HUES64 (cell line): ENCODE results near the gene FNDC3A.
A peak's percentile ranks its signal among the peaks of the same experiment; 100 is the strongest.

Experiments used
- H3K27ac ChIP-seq: 2 replicates; pipeline ENCODE4 v1.7.0; 2013; ENCODE audit warnings: low read depth, low read length, inconsistent platforms
- H3K27me3 ChIP-seq: 2 replicates; pipeline ENCODE4 v1.6.1; 2013; ENCODE audit warnings: mild to moderate bottlenecking, low read length; ENCODE audit not compliant: insufficient read depth
- H3K36me3 ChIP-seq: 2 replicates; pipeline ENCODE4 v1.6.1; 2013; ENCODE audit warnings: mild to moderate bottlenecking, low read length; ENCODE audit not compliant: insufficient read depth
- H3K4me1 ChIP-seq: 2 replicates; pipeline ENCODE4 v1.6.1; 2013; ENCODE audit warnings: mild to moderate bottlenecking, low read length, moderate library complexity; ENCODE audit not compliant: insufficient read depth
- H3K4me3 ChIP-seq: 2 replicates; pipeline ENCODE4 v1.5.1; 2013; ENCODE audit warnings: mild to moderate bottlenecking, low read length, moderate library complexity
- H3K9ac ChIP-seq: 2 replicates; pipeline ENCODE4 v1.6.1; 2013; ENCODE audit warnings: mild to moderate bottlenecking, low read depth, low read length
- H3K9me3 ChIP-seq: 2 replicates; pipeline ENCODE4 v1.6.1; 2013; ENCODE audit warnings: low read depth, low read length; ENCODE audit not compliant: insufficient read depth
- WGBS: fragments of 150-250, 120-280 bp; methylation state at CpG from one replicate; pipeline ENCODE4 v1.1.7; 2013; ENCODE audit warnings: missing lambda C conversion rate; 5-methylcytosine and 5-hydroxymethylcytosine counted together

FNDC3A gene

DNA sequence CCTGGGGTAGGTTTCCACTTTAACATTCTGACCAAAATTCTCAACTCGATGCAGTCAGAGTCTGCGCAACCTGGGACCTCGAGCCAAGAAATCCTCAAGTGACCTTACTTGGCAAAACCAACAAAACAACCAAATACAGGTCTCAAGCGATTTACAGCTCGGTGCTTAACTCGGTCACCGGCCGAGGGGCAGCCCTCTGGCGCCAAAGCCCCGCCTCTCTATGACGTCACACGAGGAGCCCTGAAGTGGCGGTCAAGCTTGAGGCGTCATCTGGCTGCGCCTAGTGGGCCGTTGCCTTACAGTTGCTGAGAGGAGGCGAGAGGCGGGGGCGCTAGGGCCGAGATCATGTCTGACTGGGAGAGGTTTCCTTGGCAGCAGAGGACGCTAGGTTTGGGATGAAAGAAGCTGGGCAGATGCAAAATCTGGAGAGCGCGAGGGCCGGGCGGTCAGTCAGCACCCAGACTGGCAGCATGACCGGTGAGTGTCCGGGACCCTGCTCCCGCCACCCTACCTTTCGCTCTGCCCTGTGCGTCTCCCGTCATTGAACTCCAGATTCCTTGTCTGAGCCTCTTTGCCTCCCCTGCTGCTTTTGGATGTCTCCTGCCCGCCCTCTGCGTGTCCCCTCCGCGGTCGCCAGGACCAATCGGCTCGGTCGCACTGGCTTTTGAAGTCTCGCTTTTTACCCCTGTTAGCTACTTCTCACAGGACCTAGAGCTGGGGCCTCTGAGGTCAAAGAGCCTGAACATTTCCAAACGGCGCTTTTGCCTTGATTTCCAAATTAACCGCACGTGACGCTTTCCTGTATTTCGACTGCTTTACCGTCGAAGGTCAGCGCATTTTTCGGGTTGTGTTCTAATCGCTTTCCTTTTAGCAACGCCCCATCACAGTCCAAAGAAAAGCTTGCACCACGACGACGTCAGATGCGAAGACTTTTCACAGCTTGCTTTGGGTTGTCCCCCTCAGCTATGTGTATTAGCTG lies 272.2 kb downstream of the FNDC3A start, which contains the start of gene CDADC1:
TSS of gene CDADC1 (plus strand) at position 283 of the 979 bp plus-strand sequence. CDS start at position 396, 113 bp downstream.
- H3K9ac ChIP-seq, result peak within 1 kb of the TSS; percentile 73
- no peaks in the 10 kb centered on the region for H3K9me3 ChIP-seq
- peak within 1 kb of the TSS; percentile 82 for H3K4me3 ChIP-seq
- no peaks in the 10 kb centered on the region for H3K27me3 ChIP-seq
- WGBS, result under 1% methylated on average over 56 of the region's 56 CpGs
- peak within 1 kb of the TSS; percentile 65 for H3K27ac ChIP-seq
- H3K4me1 ChIP-seq, result peaks cover 13% of the 10 kb centered on the region; the same call in 1 of the 2 replicates
- no peaks in the 10 kb centered on the region for H3K36me3 ChIP-seq

DNA sequence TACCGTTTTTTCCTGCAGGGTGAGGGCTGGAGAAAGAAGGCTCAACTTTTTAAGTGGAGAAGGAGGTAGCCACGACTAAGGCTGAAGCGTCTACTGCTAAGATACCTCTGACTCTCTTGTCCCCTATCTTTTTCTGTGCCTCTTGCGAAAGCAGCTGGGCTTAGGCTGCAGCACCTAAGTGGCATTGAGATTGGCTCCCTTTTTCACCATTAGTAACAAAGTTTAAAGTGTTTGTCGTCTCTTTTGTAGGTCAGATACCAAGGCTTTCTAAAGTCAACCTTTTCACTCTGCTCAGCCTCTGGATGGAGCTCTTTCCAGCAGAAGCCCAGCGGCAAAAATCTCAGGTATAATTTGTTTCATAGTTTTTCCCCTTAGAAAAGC lies 272.9 kb downstream of the FNDC3A start:
- Histone ChIP-seq H3K9ac (peak overlapping the region; percentile 56), H3K9me3 (no peaks in the 10 kb centered on the region), H3K27me3 (no peaks in the 10 kb centered on the region), H3K4me1 (peaks cover 13% of the 10 kb centered on the region; the same call in 1 of the 2 replicates), H3K36me3 (no peaks in the 10 kb centered on the region), H3K4me3 (peak overlapping the region; percentile 82), H3K27ac (no peak overlapping the region)
- WGBS, result 5% methylated on average over 6 of the region's 6 CpGs

DNA sequence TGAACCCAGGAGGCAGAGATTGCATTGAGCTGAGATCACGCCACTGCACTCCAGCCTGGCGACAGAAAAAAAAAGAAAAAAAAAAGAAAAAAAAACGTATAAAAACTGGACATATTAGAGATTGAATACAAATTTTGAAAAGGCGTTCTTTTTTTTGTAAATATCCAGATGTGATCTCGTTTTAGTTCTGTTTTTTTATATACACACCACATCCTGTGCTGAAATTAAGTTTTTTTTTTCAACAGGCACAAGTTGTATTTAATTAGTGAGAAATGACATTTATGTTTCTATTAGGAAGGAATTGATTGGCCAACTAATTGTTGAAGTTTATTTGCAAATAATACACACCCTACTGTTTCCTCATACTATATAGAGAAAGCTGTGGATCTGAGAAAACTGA lies 275.6 kb downstream of the FNDC3A start:
- 0 out of 2 replicates have a peak, but pooled peaks cover 7% of the 10 kb centered on the region for H3K36me3 ChIP-seq
- no peaks in the 10 kb centered on the region for H3K9me3 ChIP-seq
- H3K4me1 ChIP-seq, result peaks cover 9% of the 10 kb centered on the region; the same call in 1 of the 2 replicates
- H3K4me3 ChIP-seq, result no peak overlapping the region
- no peak overlapping the region for H3K27ac ChIP-seq
- H3K27me3 ChIP-seq, result no peaks in the 10 kb centered on the region
- 93% methylated on average over 5 of the region's 5 CpGs for WGBS
- H3K9ac ChIP-seq, result no peak overlapping the region

DNA sequence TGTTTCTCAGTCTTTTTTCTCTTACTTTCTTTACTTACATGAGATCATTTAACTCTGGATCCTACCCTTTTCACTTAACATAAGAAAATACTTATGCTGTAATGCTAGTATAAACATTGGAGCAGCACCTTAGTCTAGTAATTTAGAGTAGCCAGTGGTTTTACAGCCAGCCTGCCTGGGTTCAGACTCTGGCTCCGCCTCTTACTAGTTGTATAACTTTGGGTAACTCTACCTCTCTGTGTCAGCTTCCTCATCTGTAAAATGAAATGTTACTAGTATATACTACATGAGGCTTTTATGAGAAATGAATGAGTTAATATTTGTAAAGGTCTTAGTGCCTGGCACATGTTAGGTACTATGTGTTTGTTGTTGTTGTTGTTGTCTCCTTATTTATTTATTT lies 277.6 kb downstream of the FNDC3A start:
- no peaks in the 10 kb centered on the region for H3K27me3 ChIP-seq
- no peak overlapping the region for H3K4me3 ChIP-seq
- H3K9me3 ChIP-seq, result no peaks in the 10 kb centered on the region
- no peak overlapping the region for H3K27ac ChIP-seq
- WGBS, result 79% methylated on average over 1 of the region's 1 CpG
- H3K36me3 ChIP-seq, result 0 out of 2 replicates have a peak, but pooled peaks cover 11% of the 10 kb centered on the region
- no peak overlapping the region for H3K9ac ChIP-seq
- H3K4me1 ChIP-seq, result peaks cover 6% of the 10 kb centered on the region; the same call in 1 of the 2 replicates

DNA sequence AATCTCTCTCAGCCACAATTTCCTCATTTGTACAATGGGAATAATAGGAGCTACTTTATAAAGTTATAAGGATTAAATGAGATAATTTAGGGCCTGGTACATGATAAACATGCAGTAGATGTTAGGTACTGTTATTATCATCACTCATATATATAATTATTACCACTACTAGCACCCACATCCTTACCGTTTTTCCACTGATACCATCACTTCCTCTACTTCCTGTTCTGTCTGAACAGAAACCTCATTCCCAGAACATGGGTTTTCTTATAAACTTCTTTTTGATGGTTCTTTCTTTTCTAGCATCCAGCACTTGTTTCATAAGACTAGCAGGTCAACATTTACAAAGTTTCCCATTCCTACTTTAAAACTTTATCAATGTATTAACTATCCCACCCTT lies 278.3 kb downstream of the FNDC3A start:
- Histone ChIP-seq H3K36me3 (0 out of 2 replicates have a peak, but pooled peaks cover 11% of the 10 kb centered on the region), H3K9ac (no peak overlapping the region), H3K9me3 (no peaks in the 10 kb centered on the region), H3K4me1 (peaks cover 1% of the 10 kb centered on the region; the same call in 1 of the 2 replicates), H3K27ac (no peak overlapping the region), H3K27me3 (no peaks in the 10 kb centered on the region), H3K4me3 (no peak overlapping the region)
- WGBS, result 85% methylated on average over 1 of the region's 1 CpG

DNA sequence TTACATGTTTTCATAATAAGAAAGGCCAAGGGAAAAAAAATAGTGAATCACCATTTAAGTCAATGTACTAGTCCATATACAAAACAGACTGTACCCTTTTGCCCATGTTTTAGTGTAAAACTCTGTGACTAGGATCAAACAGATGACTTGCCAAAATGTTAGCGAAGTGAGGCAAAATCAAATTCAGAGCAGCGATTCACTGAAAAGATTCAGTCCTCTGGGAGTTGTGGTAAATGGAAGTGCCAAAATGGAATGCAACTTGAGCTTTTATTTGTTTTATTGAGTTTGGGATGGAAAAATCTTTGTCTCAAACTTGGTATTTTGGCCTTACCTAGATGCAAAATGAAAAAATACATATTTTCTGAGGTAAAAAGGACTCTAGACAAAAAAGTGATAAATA lies 281.1 kb downstream of the FNDC3A start:
- no peak overlapping the region for H3K9ac ChIP-seq
- H3K9me3 ChIP-seq, result no peaks in the 10 kb centered on the region
- 0 out of 2 replicates have a peak, but pooled peaks cover 16% of the 10 kb centered on the region for H3K36me3 ChIP-seq
- H3K4me3 ChIP-seq, result no peak overlapping the region
- H3K27ac ChIP-seq, result no peak overlapping the region
- H3K27me3 ChIP-seq, result no peaks in the 10 kb centered on the region
- 95% methylated on average over 2 of the region's 2 CpGs for WGBS
- H3K4me1 ChIP-seq, result no peaks in the 10 kb centered on the region

DNA sequence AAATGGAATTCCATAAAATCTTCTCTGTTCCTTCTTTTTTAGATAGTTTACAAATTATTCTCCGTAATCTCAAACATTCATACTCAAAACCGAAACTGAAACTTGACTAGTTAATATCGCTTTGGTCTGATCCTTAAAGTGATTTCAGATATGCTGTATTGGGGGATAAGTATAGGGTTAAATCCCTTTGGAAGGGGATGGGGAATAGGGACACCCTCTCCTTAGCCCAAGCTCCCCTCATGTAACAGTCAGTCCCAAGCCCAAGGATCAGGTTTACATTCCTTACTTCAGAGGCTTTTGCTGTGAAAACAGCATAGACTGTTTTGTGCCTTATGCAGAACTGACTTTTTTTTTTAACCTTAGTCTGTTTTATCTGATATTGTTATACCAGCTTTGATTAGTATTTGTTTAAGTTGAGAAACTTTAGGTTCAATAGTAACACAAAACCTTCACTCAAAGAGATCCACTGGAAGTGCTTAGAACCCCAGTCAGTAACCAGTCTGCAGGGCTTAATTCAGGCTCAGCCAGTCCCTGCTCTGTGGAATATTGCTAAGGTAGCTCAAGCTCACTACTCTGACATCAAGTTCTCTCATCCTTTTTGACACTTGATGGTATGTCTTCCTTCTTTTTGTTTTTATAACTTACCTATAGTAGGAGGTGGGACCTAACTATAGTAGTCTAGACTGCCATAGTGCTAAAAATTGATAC lies 282.5 kb downstream of the FNDC3A start:
- Histone ChIP-seq H3K4me1 (peaks cover under 1% of the 10 kb centered on the region; the same call in 1 of the 2 replicates), H3K36me3 (0 out of 2 replicates have a peak, but pooled peaks cover 16% of the 10 kb centered on the region), H3K4me3 (no peak overlapping the region), H3K9ac (no peak overlapping the region), H3K27ac (no peak overlapping the region), H3K9me3 (no peaks in the 10 kb centered on the region), H3K27me3 (no peaks in the 10 kb centered on the region)
- 97% methylated on average over 3 of the region's 3 CpGs for WGBS
